Tibial nerve (tissue), 3 donors: ENCODE results near the gene DNM3.

Experiments used
- POLR2A ChIP-seq, 2 donors: fragments of 450-650 bp; IDR thresholded peaks; one replicate each; pipeline ENCODE4 v1.6.1; 2017; ENCODE audit warnings: antibody characterized with exemption in 2 of 2, mild to moderate bottlenecking in 2 of 2, moderate library complexity in 2 of 2
- TF ChIP-seq, protein P1 (sequence below), 5 experiments: fragments of 200-600 bp in 3 of 5; fragments of 450-650 bp in 2 of 5; sonication (generic) in 3 of 5; IDR thresholded peaks; one replicate each; pipeline ENCODE4 v1.5.1; 2016 to 2019; ENCODE audit warnings: antibody characterized with exemption in 5 of 5, mild to moderate bottlenecking in 3 of 5, moderate library complexity in 2 of 5

GRCh38 chr1:172185996-172186395, 344.7 kb downstream of the DNM3 start:
- TF ChIP-seq, protein P1, sequence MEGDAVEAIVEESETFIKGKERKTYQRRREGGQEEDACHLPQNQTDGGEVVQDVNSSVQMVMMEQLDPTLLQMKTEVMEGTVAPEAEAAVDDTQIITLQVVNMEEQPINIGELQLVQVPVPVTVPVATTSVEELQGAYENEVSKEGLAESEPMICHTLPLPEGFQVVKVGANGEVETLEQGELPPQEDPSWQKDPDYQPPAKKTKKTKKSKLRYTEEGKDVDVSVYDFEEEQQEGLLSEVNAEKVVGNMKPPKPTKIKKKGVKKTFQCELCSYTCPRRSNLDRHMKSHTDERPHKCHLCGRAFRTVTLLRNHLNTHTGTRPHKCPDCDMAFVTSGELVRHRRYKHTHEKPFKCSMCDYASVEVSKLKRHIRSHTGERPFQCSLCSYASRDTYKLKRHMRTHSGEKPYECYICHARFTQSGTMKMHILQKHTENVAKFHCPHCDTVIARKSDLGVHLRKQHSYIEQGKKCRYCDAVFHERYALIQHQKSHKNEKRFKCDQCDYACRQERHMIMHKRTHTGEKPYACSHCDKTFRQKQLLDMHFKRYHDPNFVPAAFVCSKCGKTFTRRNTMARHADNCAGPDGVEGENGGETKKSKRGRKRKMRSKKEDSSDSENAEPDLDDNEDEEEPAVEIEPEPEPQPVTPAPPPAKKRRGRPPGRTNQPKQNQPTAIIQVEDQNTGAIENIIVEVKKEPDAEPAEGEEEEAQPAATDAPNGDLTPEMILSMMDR (IDR thresholded peaks at IDR 0.05) = no peak
- TF ChIP-seq POLR2A (IDR thresholded peaks at IDR 0.05) = no peak
